ENCODE results near the gene UNC5A.

Gene UNC5A

DNA sequence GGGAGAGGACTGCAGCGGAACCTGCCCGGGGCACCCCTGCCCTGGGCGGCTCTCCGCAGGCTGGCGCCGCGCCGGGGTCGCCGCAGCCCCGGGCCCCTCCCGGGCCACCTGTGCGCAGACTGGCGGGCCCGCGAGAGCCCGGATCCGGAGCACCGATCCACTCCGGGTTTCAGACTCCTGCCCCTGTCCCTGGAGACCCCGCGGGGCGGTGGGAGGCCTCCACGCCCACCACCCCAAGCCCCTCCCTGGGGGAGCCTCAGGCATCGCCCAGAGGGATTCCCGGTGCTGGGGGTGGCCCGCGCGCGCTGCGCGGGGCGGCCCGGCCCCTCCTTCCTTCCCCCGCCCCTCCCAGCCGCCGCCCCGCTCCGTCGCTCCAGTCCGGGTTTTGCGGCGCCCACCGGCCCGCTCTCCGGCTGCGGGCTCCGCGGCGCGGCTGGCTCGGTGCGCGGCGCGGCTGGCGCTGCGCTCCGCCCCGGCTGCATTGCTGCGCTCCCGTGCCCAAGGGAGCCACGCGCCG lies at the start of gene UNC5A:
TSS of gene UNC5A (plus strand) at position 479 of the 517 bp plus-strand sequence. CDS start 192 bp downstream, outside the sequence.
- Mint-ChIP-seq H3K4me1 (peaks cover 12% of the 10 kb centered on the region), H3K9me3 (peaks cover 2% of the 10 kb centered on the region), H3K36me3 (ENCODE audit: low read depth) (no peaks in the 10 kb centered on the region), H3K4me3 (peak within 1 kb of the TSS; percentile 80 to 89 (median 89)), H3K27me3 (ENCODE audit: low read depth) (peaks cover 90% of the 10 kb centered on the region), H3K27ac (no peak within 1 kb of the TSS)
- TF ChIP-seq, protein P1, sequence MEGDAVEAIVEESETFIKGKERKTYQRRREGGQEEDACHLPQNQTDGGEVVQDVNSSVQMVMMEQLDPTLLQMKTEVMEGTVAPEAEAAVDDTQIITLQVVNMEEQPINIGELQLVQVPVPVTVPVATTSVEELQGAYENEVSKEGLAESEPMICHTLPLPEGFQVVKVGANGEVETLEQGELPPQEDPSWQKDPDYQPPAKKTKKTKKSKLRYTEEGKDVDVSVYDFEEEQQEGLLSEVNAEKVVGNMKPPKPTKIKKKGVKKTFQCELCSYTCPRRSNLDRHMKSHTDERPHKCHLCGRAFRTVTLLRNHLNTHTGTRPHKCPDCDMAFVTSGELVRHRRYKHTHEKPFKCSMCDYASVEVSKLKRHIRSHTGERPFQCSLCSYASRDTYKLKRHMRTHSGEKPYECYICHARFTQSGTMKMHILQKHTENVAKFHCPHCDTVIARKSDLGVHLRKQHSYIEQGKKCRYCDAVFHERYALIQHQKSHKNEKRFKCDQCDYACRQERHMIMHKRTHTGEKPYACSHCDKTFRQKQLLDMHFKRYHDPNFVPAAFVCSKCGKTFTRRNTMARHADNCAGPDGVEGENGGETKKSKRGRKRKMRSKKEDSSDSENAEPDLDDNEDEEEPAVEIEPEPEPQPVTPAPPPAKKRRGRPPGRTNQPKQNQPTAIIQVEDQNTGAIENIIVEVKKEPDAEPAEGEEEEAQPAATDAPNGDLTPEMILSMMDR (IDR thresholded peaks at IDR 0.05; ENCODE audit: unreplicated experiment in 3 of 3), result no peak

DNA sequence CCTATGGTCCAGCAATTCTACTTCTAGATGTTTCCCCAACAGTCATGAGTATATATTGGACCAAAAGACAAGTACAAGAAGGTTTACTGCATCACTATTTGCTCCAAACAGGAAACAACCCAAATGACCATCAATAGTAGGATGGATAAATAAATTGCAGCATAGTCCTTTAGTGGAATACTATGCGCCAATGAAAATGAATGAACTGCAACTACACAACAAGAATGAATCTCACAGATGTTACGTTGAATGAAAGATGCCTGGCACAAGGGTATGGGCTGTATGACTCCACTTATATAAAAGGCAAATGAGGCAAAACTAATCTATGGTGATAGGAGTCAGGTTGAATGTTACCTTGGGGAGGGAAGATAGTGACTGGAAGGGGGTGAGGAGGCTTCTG lies 48.6 kb upstream of the UNC5A start:
- no peaks in the 10 kb centered on the region for H3K4me1 Mint-ChIP-seq
- peaks cover 30% of the 10 kb centered on the region for H3K27me3 Mint-ChIP-seq (ENCODE audit: low read depth)
- peaks cover 27% of the 10 kb centered on the region for H3K9me3 Mint-ChIP-seq
- H3K4me3 Mint-ChIP-seq, result no peak overlapping the region
- no peak overlapping the region for H3K27ac Mint-ChIP-seq
- no peaks in the 10 kb centered on the region for H3K36me3 Mint-ChIP-seq (ENCODE audit: low read depth)
- TF ChIP-seq, protein P1 (IDR thresholded peaks at IDR 0.05; ENCODE audit: unreplicated experiment in 3 of 3), result no peak

DNA sequence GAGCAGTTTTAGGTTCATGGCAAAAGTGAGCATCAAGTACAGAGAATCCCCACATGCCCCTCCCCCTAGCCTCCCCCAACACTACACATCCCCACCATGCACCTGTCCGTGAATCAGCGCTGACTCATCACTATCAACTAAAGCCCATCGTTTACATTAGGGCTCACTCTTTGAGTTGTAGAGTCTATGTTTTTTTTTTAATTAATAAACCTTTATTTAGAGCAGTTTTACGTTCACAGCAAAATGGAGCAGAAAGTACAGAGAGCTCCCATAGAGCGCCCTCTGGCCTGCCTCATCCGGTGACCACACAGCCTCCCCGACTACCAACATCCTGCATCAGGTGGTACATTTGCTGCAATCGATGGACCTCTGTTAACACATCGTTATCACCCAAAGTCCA lies 47.9 kb upstream of the UNC5A start:
- no peak overlapping the region for H3K27ac Mint-ChIP-seq
- no peak overlapping the region for H3K4me3 Mint-ChIP-seq
- H3K36me3 Mint-ChIP-seq (ENCODE audit: low read depth), result no peaks in the 10 kb centered on the region
- no peaks in the 10 kb centered on the region for H3K4me1 Mint-ChIP-seq
- H3K27me3 Mint-ChIP-seq (ENCODE audit: low read depth), result peaks cover 33% of the 10 kb centered on the region
- H3K9me3 Mint-ChIP-seq, result peaks cover 26% of the 10 kb centered on the region
- TF ChIP-seq, protein P1 (IDR thresholded peaks at IDR 0.05; ENCODE audit: unreplicated experiment in 3 of 3), result no peak

DNA sequence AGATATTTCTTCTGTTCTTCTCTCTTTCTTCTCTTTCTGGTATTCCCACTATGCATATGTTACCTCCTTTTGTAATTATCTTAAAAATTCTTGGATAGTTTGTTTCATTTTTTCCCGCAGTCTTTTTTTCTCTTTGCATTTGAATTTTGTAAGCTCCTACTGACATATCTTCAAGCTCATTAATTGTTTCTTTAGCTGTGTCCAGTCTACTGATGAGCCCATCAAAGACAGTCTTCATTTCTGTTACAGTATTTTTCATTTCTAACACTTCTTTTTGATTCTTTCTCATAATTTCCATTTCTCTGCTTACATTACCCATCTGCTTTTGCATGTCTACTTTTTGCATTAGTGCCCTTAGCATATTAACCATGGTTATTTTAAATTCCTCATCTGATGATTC lies 44.7 kb upstream of the UNC5A start:
- no peak overlapping the region for H3K4me3 Mint-ChIP-seq
- peaks cover 50% of the 10 kb centered on the region for H3K27me3 Mint-ChIP-seq (ENCODE audit: low read depth)
- H3K9me3 Mint-ChIP-seq, result peaks cover 22% of the 10 kb centered on the region
- H3K4me1 Mint-ChIP-seq, result no peaks in the 10 kb centered on the region
- TF ChIP-seq, protein P1 (IDR thresholded peaks at IDR 0.05; ENCODE audit: unreplicated experiment in 3 of 3), result no peak
- no peak overlapping the region for H3K27ac Mint-ChIP-seq
- H3K36me3 Mint-ChIP-seq (ENCODE audit: low read depth), result no peaks in the 10 kb centered on the region

DNA sequence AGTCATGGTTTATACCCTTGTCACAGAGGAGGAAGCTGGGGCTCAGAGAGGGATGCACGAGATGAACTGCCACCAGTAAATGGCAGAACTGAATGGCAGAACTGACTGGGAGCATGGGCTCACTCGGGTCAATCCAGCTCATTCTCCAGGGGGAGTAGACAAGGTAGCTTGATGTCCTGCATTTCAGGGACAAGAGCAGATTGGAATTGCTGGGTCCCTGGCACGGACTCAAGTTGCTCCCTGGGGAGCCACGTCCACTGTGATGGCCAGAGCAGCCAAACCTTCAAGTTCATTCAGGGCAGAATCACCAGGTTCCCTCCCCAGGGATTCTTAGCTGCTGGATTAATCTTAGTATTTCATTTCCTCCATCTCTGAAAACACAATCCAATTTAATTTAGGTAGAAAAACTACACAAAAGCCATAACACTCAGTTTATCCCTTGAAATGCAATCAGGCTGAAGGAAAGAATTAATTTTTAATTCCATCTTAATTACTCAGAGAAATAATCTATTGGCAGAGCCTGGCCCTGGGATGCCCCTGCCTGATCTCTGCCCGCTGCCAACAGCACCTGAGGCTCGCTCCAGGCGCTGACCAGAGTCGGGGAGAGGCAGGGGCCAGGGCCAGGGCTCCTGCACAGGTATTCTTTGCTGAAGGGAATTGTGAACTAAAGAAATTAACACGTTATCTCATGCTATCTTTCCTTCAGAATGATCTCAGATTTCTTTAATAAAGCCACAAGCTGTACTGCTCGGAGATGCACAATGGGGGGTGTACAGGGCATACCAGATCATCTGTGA lies 42.0 kb upstream of the UNC5A start:
- Mint-ChIP-seq H3K36me3 (ENCODE audit: low read depth) (no peaks in the 10 kb centered on the region), H3K4me1 (no peaks in the 10 kb centered on the region), H3K27me3 (ENCODE audit: low read depth) (peaks cover 52% of the 10 kb centered on the region), H3K27ac (no peak overlapping the region), H3K4me3 (no peak overlapping the region), H3K9me3 (peaks cover 22% of the 10 kb centered on the region)
- TF ChIP-seq, protein P1 (IDR thresholded peaks at IDR 0.05; ENCODE audit: unreplicated experiment in 3 of 3), result no peak

DNA sequence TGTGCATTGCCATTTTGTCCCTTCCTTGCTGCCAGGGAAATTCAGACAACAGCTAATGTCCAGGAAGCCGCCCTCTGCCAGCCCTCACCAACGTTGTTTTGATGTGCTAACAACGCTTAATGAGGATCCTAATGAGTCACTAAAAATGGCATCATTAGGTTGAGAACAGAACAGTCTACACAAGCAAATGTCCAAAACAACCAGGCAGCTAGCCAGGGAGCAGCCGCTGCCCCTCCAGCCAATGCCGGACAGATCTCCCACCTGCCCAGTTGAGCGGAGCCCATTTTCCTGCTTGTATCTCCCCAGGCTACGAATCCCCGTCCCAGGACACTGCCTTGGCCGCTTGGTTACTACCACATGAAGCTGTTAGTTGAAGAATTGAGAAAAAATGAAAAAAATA lies 40.4 kb upstream of the UNC5A start:
- Mint-ChIP-seq H3K4me1 (peaks cover 2% of the 10 kb centered on the region), H3K36me3 (ENCODE audit: low read depth) (no peaks in the 10 kb centered on the region), H3K9me3 (peaks cover 15% of the 10 kb centered on the region), H3K27me3 (ENCODE audit: low read depth) (peaks cover 52% of the 10 kb centered on the region), H3K27ac (no peak overlapping the region), H3K4me3 (no peak overlapping the region)
- TF ChIP-seq, protein P1 (IDR thresholded peaks at IDR 0.05; ENCODE audit: unreplicated experiment in 3 of 3), result no peak

All from nephron (organoid).